GM18907 (cell line): ENCODE results near the gene CDK9.

Experiments
- ATAC-seq: cut with Tn5 transposase; IDR thresholded peaks from one replicate; pipeline ENCODE4 v1.9.1; 2021; ENCODE audit warnings: mild to moderate bottlenecking, moderate library complexity; ENCODE audit not compliant: unreplicated experiment

The CDK9 gene

GRCh38 chr9:127801955-127802575 is 16.2 kb downstream of the CDK9 start:
- no peak for ATAC-seq

- ATAC-seq = peak; percentile 68
Measured at GRCh38 chr9:127802576-127803443, 17.0 kb downstream of the CDK9 start, which contains the start of gene FPGS. Gene FPGS, plus strand, starts transcription at chr9:127802882. Its CDS starts 43 bp downstream, at chr9:127802925.

GRCh38 chr9:127803507-127804352 is 17.9 kb downstream of the CDK9 start:
- no peak for ATAC-seq

- no peak for ATAC-seq
Measured at GRCh38 chr9:127805620-127806019, 19.8 kb downstream of the CDK9 start.

- ATAC-seq = no peak
Measured at GRCh38 chr9:127806871-127807270, 21.0 kb downstream of the CDK9 start.

GRCh38 chr9:127808347-127809001 is 22.6 kb downstream of the CDK9 start:
- no peak for ATAC-seq

- no peak for ATAC-seq
Measured at GRCh38 chr9:127809002-127809539, 23.2 kb downstream of the CDK9 start.

GRCh38 chr9:127809540-127810377 is 23.9 kb downstream of the CDK9 start:
- ATAC-seq = no peak

- ATAC-seq = no peak
Measured at GRCh38 chr9:127810378-127811187, 24.7 kb downstream of the CDK9 start.

GRCh38 chr9:127812011-127812410 is 26.2 kb downstream of the CDK9 start:
- ATAC-seq = no peak

GRCh38 chr9:127812936-127813675 is 27.3 kb downstream of the CDK9 start:
- no peak for ATAC-seq

GRCh38 chr9:127813686-127814226 is 27.9 kb downstream of the CDK9 start:
- ATAC-seq = no peak

- no peak for ATAC-seq
Measured at GRCh38 chr9:127814619-127815511, 29.0 kb downstream of the CDK9 start.

GRCh38 chr9:127815512-127816361 is 29.9 kb downstream of the CDK9 start:
- no peak for ATAC-seq

GRCh38 chr9:127816362-127816725 is 30.5 kb downstream of the CDK9 start:
- no peak for ATAC-seq

GRCh38 chr9:127816728-127817127 is 30.9 kb downstream of the CDK9 start:
- ATAC-seq = no peak
